K562 (cell line): ENCODE data around the gene FRMPD3. TPM values are rescaled to one million over a fixed set of nuclear protein-coding genes. Genes with fewer than 3 reads are reported as not detected.

Source experiments
- ATAC-seq: fragments of 200-7000 bp; cut with Tn5 transposase; 3 replicates; pipeline ENCODE4 v1.9.1; 2020; ENCODE audit warnings: moderate library complexity
- BruUV-seq: library from RNA; stranded (reverse); fragments of 400-500 nt; replicated peaks from 2 replicates; lab custom pipeline; 2021; lab: Mats Ljungman, UMichigan
- CTCF ChIA-PET: fragments of 300-600 bp; formaldehyde crosslinking; extraction: SDS; loops from one replicate; lab custom pipeline; 2021; ENCODE audit warnings: low intra/inter-chr PET ratio; lab: Yijun Ruan, JAX
- POLR2A ChIA-PET: fragments of 300-600, 350-650 bp; sonication (Branson Sonifier 250); formaldehyde crosslinking; extraction: SDS; loops from one replicate; lab custom pipeline; 2021; ENCODE audit warnings: antibody characterized with exemption, inconsistent platforms; lab: Yijun Ruan, JAX
- DNase-seq, 4 experiments: peaks; one replicate each; pipeline versions ENCODE4 v3.0.0 to v3.0.0-alpha.2; 2011 to 2018; ENCODE audit warnings: low spot score in 3 of 4, mixed read lengths in 3 of 4; ENCODE audit errors: extremely low read depth in 1 of 4
- FAIRE-seq: peaks from 2 replicates; lab custom pipeline; 2011; peaks lifted over from hg19 to GRCh38; lab: Jason Lieb, UNC
- H2AFZ ChIP-seq: 2 replicates; pipeline ENCODE4 v1.6.0; 2011; ENCODE audit warnings: low read depth, low read length, control low read depth, inconsistent platforms
- H3K27ac ChIP-seq: fragments of 200-600 bp; 3 replicates; pipeline ENCODE4 v1.8.0; 2011; ENCODE audit warnings: low read depth, mild to moderate bottlenecking, control low read depth, inconsistent platforms, low read length, moderate library complexity, mixed read lengths; ENCODE audit errors: extremely low read depth
- H3K27me3 ChIP-seq, 2 experiments: fragments of 300-600 bp in 1 of 2; 2 replicates in 1 of 2; 3 replicates in 1 of 2; pipeline versions ENCODE4 v1.6.0 to v1.8.0; 2011; ENCODE audit warnings: inconsistent platforms in 2 of 2, low read length in 2 of 2, mild to moderate bottlenecking in 1 of 2, mixed read lengths in 1 of 2, moderate library complexity in 1 of 2; ENCODE audit not compliant: control insufficient read depth in 2 of 2, insufficient read depth in 2 of 2
- H3K36me3 ChIP-seq: fragments of 300-600 bp; 3 replicates; pipeline ENCODE4 v1.8.0; 2011; ENCODE audit warnings: mild to moderate bottlenecking, low read length, inconsistent platforms; ENCODE audit not compliant: control insufficient read depth, insufficient read depth
- H3K4me1 ChIP-seq, 2 experiments: fragments of 200-600 bp in 1 of 2; replicated peaks in 1 of 2; 2 replicates in 1 of 2; 3 replicates in 1 of 2; pipeline versions ENCODE4 v1.5.1 to v1.8.0; 2011; ENCODE audit warnings: inconsistent platforms in 2 of 2, low read length in 2 of 2, mild to moderate bottlenecking in 1 of 2, mixed read lengths in 1 of 2, moderate library complexity in 1 of 2; ENCODE audit not compliant: control insufficient read depth in 2 of 2, insufficient read depth in 2 of 2
- H3K4me2 ChIP-seq: 2 replicates; pipeline ENCODE4 v1.6.1; 2011; ENCODE audit warnings: low read length, control low read depth, inconsistent platforms, mixed read lengths; ENCODE audit not compliant: insufficient read depth
- H3K4me3 ChIP-seq: fragments of 200-600 bp; sonication (generic), shearing (Covaris generic); 2 replicates; pipeline ENCODE4 v1.5.1; 2016; ENCODE audit warnings: control low read depth, inconsistent platforms
- H3K79me2 ChIP-seq: fragments of 200-600 bp; 3 replicates; pipeline ENCODE4 v1.8.0; 2011; ENCODE audit warnings: low read length, inconsistent platforms; ENCODE audit not compliant: control insufficient read depth, insufficient read depth
- H3K9ac ChIP-seq, 2 experiments: 2 replicates each; pipeline versions ENCODE4 v1.6.0 to v1.6.1; 2011; ENCODE audit warnings: low read depth in 2 of 2, low read length in 2 of 2, control low read depth in 1 of 2, inconsistent platforms in 1 of 2, mild to moderate bottlenecking in 1 of 2, mixed read lengths in 1 of 2; ENCODE audit not compliant: insufficient read depth in 1 of 2
- H3K9me1 ChIP-seq: one replicate; pipeline ENCODE4 v1.6.0; 2011; ENCODE audit warnings: inconsistent platforms, mild to moderate bottlenecking, low read length, moderate library complexity; ENCODE audit not compliant: control insufficient read depth, insufficient read depth
- H3K9me3 ChIP-seq: replicated peaks from 2 replicates; pipeline ENCODE4 v1.5.1; 2011; ENCODE audit warnings: low read depth, low read length, inconsistent platforms; ENCODE audit not compliant: control insufficient read depth, insufficient read depth
- H4K20me1 ChIP-seq: replicated peaks from 2 replicates; pipeline ENCODE4 v1.6.1; 2011; ENCODE audit warnings: low read length, inconsistent platforms, mixed read lengths; ENCODE audit not compliant: control insufficient read depth, insufficient read depth
- ELF1 ChIP-seq: fragments of 200-800 bp; sonication (Bioruptor generic); IDR thresholded peaks from 2 replicates; pipeline ENCODE4 v1.6.1; 2016; ENCODE audit warnings: missing genetic modification characterization, missing compliant biosample characterization
- RBM22 ChIP-seq: fragments of 200-400 bp; formaldehyde crosslinking; IDR thresholded peaks from 2 replicates; pipeline ENCODE4 v1.6.1; 2018; ENCODE audit warnings: low read length, low read depth; ENCODE audit not compliant: poor library complexity, severe bottlenecking
- U2AF1 ChIP-seq: fragments of 200-400 bp; formaldehyde crosslinking; optimal IDR thresholded peaks from 2 replicates; pipeline ENCODE3; 2017; ENCODE audit warnings: mild to moderate bottlenecking, low read depth, low read length, moderate library complexity
- ZNF280A ChIP-seq: fragments of 450-650 bp; IDR thresholded peaks from 2 replicates; pipeline ENCODE4 v1.6.1; 2018; ENCODE audit warnings: mild to moderate bottlenecking, low read depth; ENCODE audit not compliant: partially characterized antibody
- WGBS: fragments of 100-300 bp; shearing (Covaris generic); methylation state at CpG from one replicate; pipeline ENCODE4 v1.1.6; 2016; ENCODE audit warnings: low coverage, mixed read lengths; ENCODE audit not compliant: insufficient coverage; ENCODE audit errors: missing lambda C conversion rate; 5-methylcytosine and 5-hydroxymethylcytosine counted together
- in situ Hi-C: fragments of 300-500 bp; cut with MboI; formaldehyde crosslinking; loops from 4 replicates; pipeline ENCODE4 v1.15.0; 2018; ENCODE audit warnings: inconsistent platforms, mixed read lengths
- intact Hi-C: fragments of 100-400 bp; cut with micrococcal nuclease; formaldehyde crosslinking; loops from 2 replicates; pipeline ENCODE4 v1.14.2; 2022
- polyA plus RNA-seq, 8 experiments: library from polyadenylated mRNA; depleted of rRNA in 4 of 8; stranded (reverse) in 5 of 8; unstranded in 3 of 8; fragments of >200 nt; fragmentation: Nextera tagmentation in 2 of 8; fragmentation: Illumina TruSeq in 1 of 8; extraction: Ambion mirVana in 2 of 8; extraction: Trizol in 1 of 8; gene quantifications; 2 replicates each; pipeline versions ENCODE4 v1.2.1 to v1.2.3, GENCODE V29; 2011 to 2014; ENCODE audit warnings: inconsistent platforms in 1 of 8, missing spikeins in 1 of 8
- total RNA-seq, 7 experiments: library from RNA; depleted of rRNA in 6 of 7; stranded (reverse); fragments of >200 nt in 6 of 7; fragmentation: Illumina TruSeq in 2 of 7; extraction: Trizol in 2 of 7; gene quantifications; 2 replicates each; pipeline versions ENCODE4 v1.2.1 to v1.2.3, GENCODE V29; 2011 to 2021; ENCODE audit warnings: low replicate concordance in 1 of 7

Gene FRMPD3
- total and polyA plus RNA-seq, 9 of the 15 experiments (the other 6 are each of a cell fraction or from before 2014, with no cell fraction given): not detected

- Histone ChIP-seq H2AFZ (no peak overlapping the region), H3K9ac (no peak overlapping the region), H3K79me2 (no peaks in the 10 kb centered on the region), H3K36me3 (no peaks in the 10 kb centered on the region), H3K9me1 (no peaks in the 10 kb centered on the region), H3K9me3 (no peaks in the 10 kb centered on the region)
- FAIRE-seq: no peak
- ChIA-PET POLR2A (no interaction called here), CTCF (no interaction called here)
- TF ChIP-seq RBM22: no peak
- TF ChIP-seq ELF1: no peak
- TF ChIP-seq ZNF280A: no peak
- no peak for TF ChIP-seq U2AF1
- TF ChIP-seq, all 486 proteins: peak for 0
- BruUV-seq: no TSS peak
- no peak overlapping the region for H3K27ac ChIP-seq
- no peak overlapping the region for H3K4me3 ChIP-seq
- H3K4me2 ChIP-seq: no peak overlapping the region
- no peak for ATAC-seq
- 0% methylated on average over 2 of the region's 2 CpGs for WGBS
- intact Hi-C loops: no loop called here
- no peaks in the 10 kb centered on the region for H4K20me1 ChIP-seq
- in situ Hi-C loops: no loop called here
- H3K4me1 ChIP-seq: no peaks in the 10 kb centered on the region
- DNase-seq: no peak
- H3K27me3 ChIP-seq: 0 out of 5 replicates have a peak, but pooled peaks cover 0 to 2% of the 10 kb centered on the region in 2 experiments
These were observed 28.9 kb upstream of the FRMPD3 start for GRCh38 chrX:107420571-107420970.
